Fibroblast of mammary gland (primary cell): ENCODE results near the gene CENPM.

ENCODE experiments used
- DNase-seq: peaks from one replicate; pipeline ENCODE4 v3.0.0-alpha.2; 2010; ENCODE audit warnings: low read depth
- H3K4me3 ChIP-seq: 2 replicates; pipeline ENCODE4 v1.5.1; 2011; ENCODE audit warnings: low read depth, mild to moderate bottlenecking, low read length, moderate library complexity; ENCODE audit not compliant: control insufficient read depth
- TF ChIP-seq, protein P1 (sequence below): conservative IDR thresholded peaks from 2 replicates; pipeline ENCODE4 v1.5.1; 2011; ENCODE audit warnings: low read depth, low read length, inconsistent platforms; ENCODE audit not compliant: control insufficient read depth, insufficient read depth

CENPM gene

GRCh38 chr22:41904450-41905410, 42.2 kb downstream of the CENPM start:
- no peak overlapping the region for H3K4me3 ChIP-seq
- DNase-seq: no peak
- TF ChIP-seq, protein P1, sequence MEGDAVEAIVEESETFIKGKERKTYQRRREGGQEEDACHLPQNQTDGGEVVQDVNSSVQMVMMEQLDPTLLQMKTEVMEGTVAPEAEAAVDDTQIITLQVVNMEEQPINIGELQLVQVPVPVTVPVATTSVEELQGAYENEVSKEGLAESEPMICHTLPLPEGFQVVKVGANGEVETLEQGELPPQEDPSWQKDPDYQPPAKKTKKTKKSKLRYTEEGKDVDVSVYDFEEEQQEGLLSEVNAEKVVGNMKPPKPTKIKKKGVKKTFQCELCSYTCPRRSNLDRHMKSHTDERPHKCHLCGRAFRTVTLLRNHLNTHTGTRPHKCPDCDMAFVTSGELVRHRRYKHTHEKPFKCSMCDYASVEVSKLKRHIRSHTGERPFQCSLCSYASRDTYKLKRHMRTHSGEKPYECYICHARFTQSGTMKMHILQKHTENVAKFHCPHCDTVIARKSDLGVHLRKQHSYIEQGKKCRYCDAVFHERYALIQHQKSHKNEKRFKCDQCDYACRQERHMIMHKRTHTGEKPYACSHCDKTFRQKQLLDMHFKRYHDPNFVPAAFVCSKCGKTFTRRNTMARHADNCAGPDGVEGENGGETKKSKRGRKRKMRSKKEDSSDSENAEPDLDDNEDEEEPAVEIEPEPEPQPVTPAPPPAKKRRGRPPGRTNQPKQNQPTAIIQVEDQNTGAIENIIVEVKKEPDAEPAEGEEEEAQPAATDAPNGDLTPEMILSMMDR: no peak

DNA sequence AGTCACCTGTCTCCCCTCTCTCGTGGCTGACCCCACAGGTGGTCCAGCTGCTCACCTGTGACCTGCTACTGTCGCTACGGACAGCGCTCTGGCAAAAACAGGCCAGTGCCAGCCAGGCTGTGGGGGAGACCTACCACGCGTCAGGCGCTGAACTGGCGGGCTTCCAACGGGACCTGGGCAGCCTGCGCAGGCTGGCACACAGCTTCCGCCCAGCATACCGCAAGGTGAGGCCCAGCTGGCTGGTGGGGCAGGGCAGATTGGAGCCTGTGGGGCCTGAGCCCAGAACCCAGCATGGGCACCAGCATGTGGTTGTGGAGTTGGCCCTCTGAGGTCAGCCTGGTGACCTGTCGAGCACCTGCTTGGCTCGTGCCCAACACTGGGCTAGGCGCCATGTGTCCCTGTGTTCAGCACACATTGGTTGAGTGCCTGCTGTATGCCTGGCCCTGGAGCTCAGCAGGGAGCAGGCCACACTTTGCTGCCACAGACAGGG, 44.0 kb downstream of the CENPM start:
- DNase-seq: no peak
- no peak overlapping the region for H3K4me3 ChIP-seq
- TF ChIP-seq, protein P1: no peak

DNA sequence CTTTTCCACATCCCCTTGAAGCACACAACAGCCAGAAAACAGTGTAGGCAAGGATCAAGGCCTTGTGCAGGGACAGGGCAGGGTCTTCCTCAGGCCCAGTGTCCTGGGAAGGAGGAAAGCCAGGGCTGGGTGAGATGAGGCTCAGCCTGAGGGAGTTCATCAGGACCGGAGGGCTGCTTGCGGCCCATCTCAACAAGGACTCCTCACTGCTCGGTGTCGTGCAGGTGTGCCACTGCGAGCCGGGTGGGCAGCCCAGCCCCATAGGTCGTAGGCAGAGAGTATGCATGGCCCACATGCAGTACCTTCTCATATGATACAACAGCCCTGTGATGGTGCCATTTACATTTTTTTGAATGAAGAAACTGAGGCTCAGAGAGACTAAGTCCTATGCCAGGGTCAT, 44.9 kb downstream of the CENPM start:
- TF ChIP-seq, protein P1: no peak

DNA sequence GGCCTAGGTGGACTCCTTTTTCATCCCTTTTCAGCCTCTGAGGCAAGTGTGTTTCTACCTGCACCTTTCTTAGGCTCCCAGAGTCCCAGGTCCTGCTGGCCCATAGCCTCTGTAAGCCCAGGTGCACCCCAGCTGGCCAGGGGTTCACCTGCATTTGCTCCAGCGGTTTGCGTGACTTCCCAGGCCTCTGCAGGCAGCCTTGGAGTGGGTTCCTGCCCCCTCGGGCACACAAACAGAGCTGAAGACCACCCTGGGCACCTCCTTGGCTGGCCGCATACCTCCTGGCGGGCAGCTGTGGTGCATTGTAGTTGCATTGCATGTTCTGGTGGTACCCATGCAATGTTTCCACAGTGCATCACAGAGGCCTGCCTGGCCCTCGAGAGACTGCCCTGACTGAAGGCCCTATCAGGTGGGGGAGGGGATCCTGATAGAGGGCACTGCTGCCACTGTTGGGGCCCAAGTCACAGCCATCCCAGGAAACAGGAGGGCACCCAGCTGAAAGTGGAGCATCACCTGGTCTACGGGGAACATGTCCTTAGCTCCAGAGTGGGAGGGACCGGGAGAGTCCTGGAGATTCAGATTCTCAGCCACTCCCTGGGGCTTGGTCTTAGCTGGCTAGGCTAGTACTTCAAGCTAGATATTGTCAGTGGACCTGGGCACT, 46.2 kb downstream of the CENPM start:
- H3K4me3 ChIP-seq: no peak overlapping the region
- DNase-seq: no peak
- TF ChIP-seq, protein P1: no peak

More for the DNA sequence above, 44.9 kb downstream of the CENPM start:
- no peak overlapping the region for H3K4me3 ChIP-seq
- no peak for DNase-seq

DNA sequence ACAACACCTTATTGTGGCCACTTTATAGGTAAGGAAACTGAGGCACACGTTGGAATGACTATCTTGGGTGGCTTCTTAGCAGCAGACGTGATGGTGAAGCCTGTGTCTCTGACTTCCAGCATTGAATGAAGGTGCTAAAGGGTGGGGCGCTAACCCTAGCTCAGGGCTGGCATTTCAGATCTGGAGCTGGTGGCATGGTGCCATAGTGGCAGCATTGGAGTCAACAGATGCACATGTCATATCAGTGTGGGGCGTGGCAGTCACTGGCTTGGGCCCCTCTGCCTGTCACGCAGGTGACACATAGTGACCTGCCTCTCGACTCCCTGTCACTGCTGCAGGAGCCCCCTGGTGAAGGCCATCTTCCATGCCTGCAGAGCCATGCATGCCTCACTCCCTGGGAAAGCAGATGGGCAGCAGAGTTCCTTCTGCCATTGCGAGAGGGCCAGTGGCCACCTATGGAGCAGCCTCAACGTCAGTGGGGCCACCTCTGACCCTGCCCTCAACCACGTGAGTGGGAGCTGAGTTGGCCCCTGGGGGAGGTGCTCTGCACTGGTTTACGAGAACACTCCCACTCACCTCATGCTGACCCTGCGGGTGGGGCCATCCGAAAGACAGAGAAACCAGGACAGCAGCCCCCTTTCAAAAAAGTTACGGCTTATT, 46.8 kb downstream of the CENPM start:
- DNase-seq: peak; percentile 11
- no peak overlapping the region for H3K4me3 ChIP-seq
- TF ChIP-seq, protein P1: no peak

DNA sequence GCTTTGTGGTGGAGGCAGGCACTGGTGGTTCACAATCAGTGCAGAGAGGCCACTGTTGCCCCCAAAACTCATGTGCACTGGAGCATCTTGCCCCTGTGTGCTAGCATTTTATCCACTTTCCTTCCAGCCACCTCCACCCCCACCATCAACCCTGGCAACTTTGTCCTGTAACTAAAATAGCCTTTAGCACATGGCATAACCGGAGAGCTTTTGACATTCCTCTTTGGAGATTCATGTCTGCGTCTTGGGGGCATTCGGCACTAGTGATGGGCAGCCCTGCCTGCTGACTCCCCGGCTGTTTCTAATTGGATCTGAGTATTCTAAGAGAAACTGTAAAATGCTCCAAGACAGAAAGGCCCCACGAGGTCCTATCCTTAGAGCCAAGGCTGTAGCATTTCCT, 47.8 kb downstream of the CENPM start:
- no peak for DNase-seq
- TF ChIP-seq, protein P1: no peak
- no peak overlapping the region for H3K4me3 ChIP-seq
